ENCODE measurements around the gene OLFML3.

- TF ChIP-seq POLR2AphosphoS5 (IDR thresholded peaks at IDR 0.05; ENCODE audit: low read depth, low read length) (no peak), TAF1 (IDR thresholded peaks at IDR 0.05; ENCODE audit: borderline replicate concordance, insufficient read depth, low read length) (no peak), SIN3A (IDR thresholded peaks at IDR 0.05; ENCODE audit: borderline replicate concordance, insufficient read depth, low read length) (no peak), FOXP2 (optimal IDR thresholded peaks at IDR 0.05; ENCODE audit: borderline replicate concordance, extremely low read depth, extremely low read length, insufficient read depth) (no peak)
- TF ChIP-seq, protein P1, sequence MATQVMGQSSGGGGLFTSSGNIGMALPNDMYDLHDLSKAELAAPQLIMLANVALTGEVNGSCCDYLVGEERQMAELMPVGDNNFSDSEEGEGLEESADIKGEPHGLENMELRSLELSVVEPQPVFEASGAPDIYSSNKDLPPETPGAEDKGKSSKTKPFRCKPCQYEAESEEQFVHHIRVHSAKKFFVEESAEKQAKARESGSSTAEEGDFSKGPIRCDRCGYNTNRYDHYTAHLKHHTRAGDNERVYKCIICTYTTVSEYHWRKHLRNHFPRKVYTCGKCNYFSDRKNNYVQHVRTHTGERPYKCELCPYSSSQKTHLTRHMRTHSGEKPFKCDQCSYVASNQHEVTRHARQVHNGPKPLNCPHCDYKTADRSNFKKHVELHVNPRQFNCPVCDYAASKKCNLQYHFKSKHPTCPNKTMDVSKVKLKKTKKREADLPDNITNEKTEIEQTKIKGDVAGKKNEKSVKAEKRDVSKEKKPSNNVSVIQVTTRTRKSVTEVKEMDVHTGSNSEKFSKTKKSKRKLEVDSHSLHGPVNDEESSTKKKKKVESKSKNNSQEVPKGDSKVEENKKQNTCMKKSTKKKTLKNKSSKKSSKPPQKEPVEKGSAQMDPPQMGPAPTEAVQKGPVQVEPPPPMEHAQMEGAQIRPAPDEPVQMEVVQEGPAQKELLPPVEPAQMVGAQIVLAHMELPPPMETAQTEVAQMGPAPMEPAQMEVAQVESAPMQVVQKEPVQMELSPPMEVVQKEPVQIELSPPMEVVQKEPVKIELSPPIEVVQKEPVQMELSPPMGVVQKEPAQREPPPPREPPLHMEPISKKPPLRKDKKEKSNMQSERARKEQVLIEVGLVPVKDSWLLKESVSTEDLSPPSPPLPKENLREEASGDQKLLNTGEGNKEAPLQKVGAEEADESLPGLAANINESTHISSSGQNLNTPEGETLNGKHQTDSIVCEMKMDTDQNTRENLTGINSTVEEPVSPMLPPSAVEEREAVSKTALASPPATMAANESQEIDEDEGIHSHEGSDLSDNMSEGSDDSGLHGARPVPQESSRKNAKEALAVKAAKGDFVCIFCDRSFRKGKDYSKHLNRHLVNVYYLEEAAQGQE (IDR thresholded peaks at IDR 0.05; ENCODE audit: insufficient read depth in 1 of 2, low read depth in 2 of 2, low read length in 2 of 2): no peak
These were observed 20.6 kb upstream of the OLFML3 start for GRCh38 chr1:113958691-113959090.

All from PFSK-1 (cell line).